Stimulated activated naive CD4-positive, alpha-beta T cell treated with Interleukin-2 at 50 U/mL for 16 hours (primary cell): ENCODE data around the gene DCST1.

Experiments used
- DNase-seq: peaks from one replicate; lab custom pipeline; 2025; lab: John Stamatoyannopoulos, UW

The DCST1 gene

GRCh38 chr1:155086856-155087535 lies 53.4 kb downstream of the DCST1 start:
- DNase-seq = no peak

GRCh38 chr1:155091071-155092051 lies 57.7 kb downstream of the DCST1 start:
- peak; percentile 67 for DNase-seq

GRCh38 chr1:155092131-155092530 lies 58.5 kb downstream of the DCST1 start:
- DNase-seq = no peak

GRCh38 chr1:155092641-155093040 lies 59.0 kb downstream of the DCST1 start:
- DNase-seq = no peak

GRCh38 chr1:155093911-155094621 lies 60.4 kb downstream of the DCST1 start:
- no peak for DNase-seq

- DNase-seq = no peak
Measured at GRCh38 chr1:155094622-155094948, 61.0 kb downstream of the DCST1 start.

GRCh38 chr1:155099331-155099730 lies 65.7 kb downstream of the DCST1 start:
- no peak for DNase-seq
